Mucosa of descending colon (tissue), 3 donors: ENCODE results near the gene SPOCK3. TPM values are rescaled to one million over a fixed set of nuclear protein-coding genes. Genes with fewer than 3 reads are reported as not detected.

Experiments
- ATAC-seq: fragments of 200-7000 bp; cut with Tn5 transposase; one replicate; pipeline ENCODE4 v1.9.1; 2020; ENCODE audit warnings: mild to moderate bottlenecking, moderate library complexity
- DNase-seq, 3 donors: peaks; one replicate each; pipeline ENCODE4 v3.0.0-alpha.2; 2020
- H3K36me3 ChIP-seq: fragments of 200-600 bp; one replicate; pipeline ENCODE4 v1.8.0; 2021; ENCODE audit warnings: low read depth, mild to moderate bottlenecking
- H3K4me1 ChIP-seq: fragments of 200-600 bp; one replicate; pipeline ENCODE4 v1.8.0; 2021; ENCODE audit warnings: low read depth, mild to moderate bottlenecking
- H3K4me3 ChIP-seq: fragments of 200-600 bp; one replicate; pipeline ENCODE4 v1.8.0; 2021; ENCODE audit warnings: mild to moderate bottlenecking
- H3K9me3 ChIP-seq: fragments of 200-600 bp; one replicate; pipeline ENCODE4 v1.8.0; 2021; ENCODE audit warnings: mild to moderate bottlenecking
- intact Hi-C, 2 donors: fragments of 100-400 bp; cut with DNase I in 1 of 2; cut with micrococcal nuclease in 1 of 2; formaldehyde crosslinking; loops; one replicate each; pipeline versions ENCODE4 v1.11.0 to v1.11.1; 2022; cut with DNase I, micrococcal nuclease
- total RNA-seq, 3 donors: library from RNA; stranded (reverse); fragmentation: NEBNext Ultra II Directional in 2 of 3; extraction: Animal tissue kit (Norgen Biotek cat#: 25700) in 2 of 3; gene quantifications; one replicate each; pipeline versions ENCODE4 v1.2.1 to v1.2.4, GENCODE V29; 2021 to 2023
- TF ChIP-seq, protein P1 (sequence below): fragments of 200-600 bp; IDR thresholded peaks from one replicate; pipeline ENCODE4 v1.8.0; 2022; ENCODE audit warnings: antibody characterized with exemption, mild to moderate bottlenecking
- donor health status: DM: no; HTN: no; CAD: no; lungs with moderate emphysema.
- donor health status: DM: no; HTN: no; CAD: no.
- donor health status: DM: no; HTN: yes; CAD: no.

Gene SPOCK3
- total RNA-seq, 3 donors from 2014 or later, result 0.55 to 3.6 (median 0.55) TPM

DNA sequence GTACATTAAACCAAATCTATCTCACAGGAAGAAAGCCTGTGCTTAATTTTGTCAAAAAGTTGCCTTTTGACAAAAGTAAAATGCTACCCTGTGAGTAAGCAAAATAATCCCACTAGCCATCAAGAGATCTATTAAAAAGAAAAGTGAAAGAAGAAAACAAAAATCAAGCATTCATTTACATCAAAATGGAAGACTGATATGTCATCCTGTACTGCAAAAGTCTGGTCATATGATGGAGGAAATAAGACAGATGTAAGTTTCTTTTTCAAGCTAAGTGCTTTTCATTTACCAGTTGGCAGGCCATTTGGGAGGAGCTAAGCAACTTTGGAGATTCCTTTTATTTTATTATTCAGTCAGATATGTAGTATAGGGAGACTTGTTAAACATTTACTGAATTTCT, 387.4 kb downstream of the SPOCK3 start:
- Histone ChIP-seq H3K4me3 (no peak overlapping the region), H3K4me1 (no peaks in the 10 kb centered on the region), H3K9me3 (no peaks in the 10 kb centered on the region), H3K36me3 (no peaks in the 10 kb centered on the region)
- ATAC-seq, result no peak
- no peak for DNase-seq
- intact Hi-C loops, result no loop called here
- TF ChIP-seq, protein P1, sequence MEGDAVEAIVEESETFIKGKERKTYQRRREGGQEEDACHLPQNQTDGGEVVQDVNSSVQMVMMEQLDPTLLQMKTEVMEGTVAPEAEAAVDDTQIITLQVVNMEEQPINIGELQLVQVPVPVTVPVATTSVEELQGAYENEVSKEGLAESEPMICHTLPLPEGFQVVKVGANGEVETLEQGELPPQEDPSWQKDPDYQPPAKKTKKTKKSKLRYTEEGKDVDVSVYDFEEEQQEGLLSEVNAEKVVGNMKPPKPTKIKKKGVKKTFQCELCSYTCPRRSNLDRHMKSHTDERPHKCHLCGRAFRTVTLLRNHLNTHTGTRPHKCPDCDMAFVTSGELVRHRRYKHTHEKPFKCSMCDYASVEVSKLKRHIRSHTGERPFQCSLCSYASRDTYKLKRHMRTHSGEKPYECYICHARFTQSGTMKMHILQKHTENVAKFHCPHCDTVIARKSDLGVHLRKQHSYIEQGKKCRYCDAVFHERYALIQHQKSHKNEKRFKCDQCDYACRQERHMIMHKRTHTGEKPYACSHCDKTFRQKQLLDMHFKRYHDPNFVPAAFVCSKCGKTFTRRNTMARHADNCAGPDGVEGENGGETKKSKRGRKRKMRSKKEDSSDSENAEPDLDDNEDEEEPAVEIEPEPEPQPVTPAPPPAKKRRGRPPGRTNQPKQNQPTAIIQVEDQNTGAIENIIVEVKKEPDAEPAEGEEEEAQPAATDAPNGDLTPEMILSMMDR, result no peak

DNA sequence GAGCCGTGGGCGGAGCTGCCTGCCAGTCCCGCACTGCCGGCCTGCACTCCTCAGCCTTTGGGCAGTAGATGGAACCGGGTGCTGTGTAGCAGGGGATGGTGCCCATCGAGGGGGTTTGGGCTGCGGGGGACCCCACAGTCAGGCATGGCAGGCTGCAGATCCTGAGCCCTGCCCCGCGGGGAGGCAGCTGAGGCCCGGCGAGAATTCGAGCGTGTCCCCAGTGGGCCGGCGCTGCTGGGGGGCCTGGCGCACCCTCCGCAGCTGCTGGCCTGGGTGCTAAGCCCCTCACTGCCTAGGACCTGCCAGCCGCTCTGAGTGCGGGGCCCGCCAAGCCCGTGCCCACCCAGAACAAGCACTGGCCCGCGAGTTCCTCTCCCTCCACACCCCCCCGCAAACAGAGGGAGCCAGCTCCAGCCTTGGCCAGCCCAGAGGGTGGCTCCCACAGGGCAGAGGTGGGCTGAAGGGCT, 391.5 kb downstream of the SPOCK3 start:
- H3K36me3 ChIP-seq, result no peaks in the 10 kb centered on the region
- H3K9me3 ChIP-seq, result no peaks in the 10 kb centered on the region
- no peaks in the 10 kb centered on the region for H3K4me1 ChIP-seq
- DNase-seq (peak in 1 of 3 donors; percentile 35), ATAC-seq (no peak)
- intact Hi-C loops, result no loop called here
- TF ChIP-seq, protein P1, result no peak
- no peak overlapping the region for H3K4me3 ChIP-seq

DNA sequence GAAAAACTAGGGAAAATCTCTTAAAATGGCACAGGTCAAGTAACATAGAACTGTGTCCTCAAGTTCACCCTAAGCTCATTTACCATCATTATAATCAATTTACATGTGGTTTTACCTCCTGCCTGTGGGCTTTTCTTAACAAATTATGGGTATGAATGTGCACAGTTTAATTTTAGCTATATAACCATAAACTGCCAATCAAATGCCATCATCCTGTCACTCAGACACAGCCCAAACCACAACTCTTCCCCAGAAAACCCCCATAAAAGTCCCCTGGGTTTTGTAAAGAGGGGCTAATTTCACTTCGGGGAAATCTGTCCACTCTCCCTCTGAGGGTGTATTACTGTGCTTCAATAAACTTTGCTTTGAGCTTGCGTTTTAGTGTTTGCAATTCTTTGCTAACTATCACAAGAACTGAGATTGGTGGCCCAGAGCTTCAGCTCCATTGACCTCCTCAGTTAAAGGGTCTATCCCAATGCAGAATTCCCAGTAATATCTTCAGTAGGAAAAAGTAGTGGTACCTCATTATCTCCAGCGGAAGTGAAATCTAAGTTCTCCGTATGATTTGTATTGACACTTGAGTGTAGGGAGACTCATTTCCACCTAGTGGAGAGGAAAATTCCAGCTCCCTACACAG, 394.6 kb downstream of the SPOCK3 start:
- Histone ChIP-seq H3K9me3 (no peaks in the 10 kb centered on the region), H3K4me3 (no peak overlapping the region), H3K36me3 (no peaks in the 10 kb centered on the region), H3K4me1 (no peaks in the 10 kb centered on the region)
- intact Hi-C loops, result no loop called here
- ATAC-seq (no peak), DNase-seq (no peak)
- TF ChIP-seq, protein P1, result no peak

DNA sequence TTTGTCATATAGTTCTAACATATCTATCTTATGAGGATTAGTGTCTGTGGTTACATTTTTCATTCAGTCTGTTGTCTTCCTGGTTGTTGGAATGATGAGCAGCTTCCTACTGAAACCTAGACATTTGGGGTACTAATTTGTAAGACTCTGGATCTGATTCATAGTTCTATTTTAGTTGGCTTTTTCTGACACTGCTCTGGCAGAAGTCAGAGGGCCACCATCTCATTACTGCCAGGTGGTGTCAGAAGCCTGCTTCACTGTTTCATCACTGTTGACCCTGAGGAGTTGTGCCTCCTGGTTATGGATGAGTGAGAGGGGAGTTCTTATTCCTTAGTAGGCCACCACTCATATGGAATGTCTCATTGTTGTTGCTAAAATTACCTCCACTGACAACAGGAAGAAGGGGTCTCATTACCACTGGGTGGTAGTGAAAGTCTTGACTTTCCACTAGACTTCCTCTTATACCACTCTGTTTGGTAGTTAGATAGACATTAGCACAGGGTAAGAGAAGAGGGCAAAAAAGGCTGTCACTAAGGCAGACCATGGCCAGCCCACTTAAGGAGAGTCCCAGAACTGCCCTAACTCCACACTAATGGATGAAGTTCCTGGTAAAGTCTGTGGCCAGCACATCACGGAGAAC, 395.2 kb downstream of the SPOCK3 start:
- no peaks in the 10 kb centered on the region for H3K9me3 ChIP-seq
- H3K4me3 ChIP-seq, result no peak overlapping the region
- DNase-seq (no peak), ATAC-seq (no peak)
- intact Hi-C loops, result no loop called here
- TF ChIP-seq, protein P1, result no peak
- H3K4me1 ChIP-seq, result no peaks in the 10 kb centered on the region
- H3K36me3 ChIP-seq, result no peaks in the 10 kb centered on the region

DNA sequence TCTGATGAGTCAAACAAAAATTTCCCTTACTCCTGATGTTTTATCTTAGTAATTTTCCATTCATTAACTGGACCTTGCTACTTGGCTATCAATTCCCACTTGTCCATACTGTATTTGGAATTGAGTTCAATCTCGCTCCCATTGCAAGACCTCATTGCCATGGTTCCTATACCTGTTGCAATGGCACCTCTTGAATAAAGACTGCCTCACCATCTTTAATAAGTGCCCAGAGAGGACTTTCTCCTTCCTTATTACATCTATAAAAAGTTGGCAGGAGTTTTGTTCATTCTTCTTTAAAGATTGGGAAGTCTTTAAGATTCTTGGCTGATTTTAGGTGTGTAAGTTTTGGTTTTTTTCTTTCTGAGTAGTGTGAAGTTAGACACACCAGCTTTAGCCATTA, 397.4 kb downstream of the SPOCK3 start:
- TF ChIP-seq, protein P1, result no peak
- H3K36me3 ChIP-seq, result no peaks in the 10 kb centered on the region
- peak; percentile 89 for ATAC-seq
- H3K4me3 ChIP-seq, result no peak overlapping the region
- no peak for DNase-seq
- intact Hi-C loops, result no loop called here
- no peaks in the 10 kb centered on the region for H3K9me3 ChIP-seq
- no peaks in the 10 kb centered on the region for H3K4me1 ChIP-seq
